ENCODE data around the gene TAS2R10. TPM values are rescaled to one million over a fixed set of nuclear protein-coding genes. Genes with fewer than 3 reads are reported as not detected.

The TAS2R10 gene
- total RNA-seq, 4 donors from 2014 or later = 0.26 to 0.38 TPM; not detected in 2

DNA sequence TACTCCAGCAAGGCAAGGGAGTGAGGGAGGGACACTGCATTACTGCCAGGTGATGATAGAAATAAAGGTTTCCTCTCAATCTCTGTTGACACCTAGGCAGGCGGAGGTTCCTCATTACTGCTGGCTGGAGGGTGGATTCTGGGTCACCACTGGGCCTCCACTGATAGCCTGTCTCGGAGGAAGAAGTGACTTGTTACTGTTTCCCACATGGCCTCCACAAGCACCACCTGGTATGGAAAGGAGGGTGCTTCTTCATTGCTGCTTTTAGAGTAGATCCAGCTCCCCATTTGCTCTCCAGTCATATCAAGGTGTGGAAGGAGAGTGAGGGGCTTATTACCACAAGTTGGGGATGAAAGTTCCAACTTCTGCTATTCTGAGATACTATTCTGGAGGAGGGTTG lies 16.7 kb upstream of the TAS2R10 start:
- whole genome bisulfite sequencing, 2 donors = 100% methylated on average over 2 of the region's 2 CpGs; no CpG with 5 or more reads in 1 of the 2 donors
- TF ChIP-seq CTCF (IDR thresholded peaks at IDR 0.05) (no peak), POLR2A (IDR thresholded peaks at IDR 0.05) (no peak)
- no peaks in the 10 kb centered on the region for H3K9me3 ChIP-seq
- no peak for DNase-seq
- H3K4me1 ChIP-seq = no peaks in the 10 kb centered on the region
- H3K4me3 ChIP-seq = no peak overlapping the region
- intact Hi-C loops (cut with DNase I) = no loop called here
- peaks cover 0 to 9% (median 0%) of the 10 kb centered on the region in 3 donors for H3K36me3 ChIP-seq
- no peak overlapping the region for H3K27ac ChIP-seq
- no peaks in the 10 kb centered on the region for H3K27me3 ChIP-seq

DNA sequence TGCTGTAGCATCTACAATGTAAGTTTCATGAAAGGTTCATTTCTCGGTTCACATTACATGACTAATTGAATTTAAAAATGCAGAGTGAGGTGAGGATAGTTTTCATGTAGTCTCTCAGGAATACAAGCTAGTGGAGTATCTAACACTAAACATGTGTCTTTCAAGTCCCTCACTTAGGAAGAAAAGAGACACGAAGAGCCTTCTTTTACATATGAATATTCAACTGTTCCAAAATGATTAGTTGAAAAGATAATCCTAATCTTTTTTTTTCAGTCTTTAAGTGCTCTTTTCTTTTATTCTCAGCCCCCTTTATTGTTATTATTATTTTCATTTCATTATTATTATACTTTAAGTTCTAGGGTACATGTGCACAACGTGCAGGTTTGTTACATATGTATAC lies 12.3 kb upstream of the TAS2R10 start:
- TF ChIP-seq CTCF (IDR thresholded peaks at IDR 0.05) (no peak), POLR2A (IDR thresholded peaks at IDR 0.05) (no peak)
- Histone ChIP-seq H3K27ac (no peak overlapping the region), H3K4me1 (no peaks in the 10 kb centered on the region), H3K9me3 (no peaks in the 10 kb centered on the region), H3K27me3 (no peaks in the 10 kb centered on the region), H3K4me3 (no peak overlapping the region), H3K36me3 (no peaks in the 10 kb centered on the region)
- intact Hi-C loops (cut with DNase I) = no loop called here
- 81 to 93% methylated on average over 3 of the region's 3 CpGs for WGBS, 2 donors
- no peak for DNase-seq

DNA sequence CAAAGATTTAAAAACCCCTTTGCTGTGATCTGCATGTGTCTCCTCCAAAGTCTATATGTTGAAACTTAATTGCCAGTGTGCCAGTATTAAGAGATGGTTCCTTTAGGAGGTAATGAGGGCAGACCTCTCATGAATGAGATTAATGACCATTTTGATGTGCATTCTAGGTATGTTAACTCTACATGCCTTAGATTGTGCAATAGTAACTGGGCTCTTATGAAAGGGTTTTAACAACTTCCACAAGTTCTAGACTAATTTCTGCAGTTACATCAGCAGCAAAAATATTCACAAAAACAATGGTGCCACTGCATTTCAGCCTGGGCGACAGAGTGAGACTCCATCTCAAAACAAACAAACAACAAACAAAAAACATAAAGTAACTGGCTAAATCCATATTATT lies 3.8 kb upstream of the TAS2R10 start:
- no peak for DNase-seq
- intact Hi-C loops (cut with DNase I) = no loop called here
- Histone ChIP-seq H3K4me1 (no peaks in the 10 kb centered on the region), H3K9me3 (no peaks in the 10 kb centered on the region), H3K4me3 (no peak overlapping the region), H3K36me3 (no peaks in the 10 kb centered on the region), H3K27ac (no peak overlapping the region), H3K27me3 (no peaks in the 10 kb centered on the region)
- WGBS, 2 donors = 88 to 91% methylated on average over 1 of the region's 1 CpG
- TF ChIP-seq POLR2A (IDR thresholded peaks at IDR 0.05) (no peak), CTCF (IDR thresholded peaks at IDR 0.05) (no peak)

DNA sequence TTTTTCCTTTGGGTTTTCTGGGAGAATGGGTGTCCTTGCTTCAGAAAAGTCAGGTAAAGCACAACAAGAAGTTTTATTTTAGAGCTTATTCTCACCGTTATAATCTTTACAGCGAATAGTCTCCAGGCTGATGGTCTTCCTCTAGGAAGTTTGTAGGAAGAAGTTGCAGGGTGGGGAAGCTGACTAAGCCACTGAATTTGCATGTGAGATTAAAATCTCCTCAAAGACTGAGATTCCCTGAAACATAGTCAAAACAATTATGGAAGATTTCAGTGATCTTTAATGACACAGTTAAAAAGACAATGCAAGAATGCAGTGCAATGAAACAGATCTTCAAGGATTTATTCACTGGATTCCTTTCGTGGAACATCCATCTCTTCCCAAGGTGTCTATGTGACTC lies 1.2 kb downstream of the TAS2R10 start:
- Histone ChIP-seq H3K9me3 (no peaks in the 10 kb centered on the region), H3K27me3 (no peaks in the 10 kb centered on the region), H3K27ac (no peak overlapping the region), H3K4me3 (no peak overlapping the region), H3K4me1 (no peaks in the 10 kb centered on the region), H3K36me3 (no peaks in the 10 kb centered on the region)
- TF ChIP-seq POLR2A (IDR thresholded peaks at IDR 0.05) = no peak
- intact Hi-C loops (cut with DNase I) = no loop called here
- 77 to 90% methylated on average over 3 of the region's 3 CpGs for WGBS, 2 donors
- no peak for DNase-seq

DNA sequence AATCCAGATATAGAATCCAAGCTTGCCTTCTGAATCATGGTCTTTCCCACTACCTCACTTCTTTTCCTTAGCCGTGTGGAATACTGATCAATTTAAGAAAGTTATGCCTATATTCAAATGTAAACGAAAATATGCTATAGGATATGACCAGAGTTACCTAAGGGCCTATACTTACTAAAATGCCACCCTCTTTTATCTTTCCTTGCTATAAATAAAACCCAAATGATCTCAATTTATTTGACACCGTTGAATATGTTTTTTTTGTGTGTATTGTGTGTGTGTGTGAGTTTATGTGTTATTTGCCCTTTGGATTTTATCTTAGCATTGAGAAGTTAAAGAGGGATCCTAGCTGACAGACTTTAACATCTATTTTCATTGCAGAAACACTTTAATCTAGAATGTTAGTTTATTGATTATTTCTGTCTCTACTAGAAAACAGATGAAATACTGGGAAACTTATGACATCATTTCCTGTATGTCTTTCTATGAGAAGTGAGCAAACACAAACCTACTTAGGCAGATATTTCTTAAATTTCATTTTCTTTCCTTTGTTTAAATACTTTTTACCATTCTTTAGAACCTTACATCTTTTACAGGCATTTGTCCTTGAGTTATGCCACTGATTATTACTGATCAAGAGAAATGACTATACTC lies 14.1 kb downstream of the TAS2R10 start:
- DNase-seq = no peak
- Histone ChIP-seq H3K4me1 (no peaks in the 10 kb centered on the region), H3K27ac (no peak overlapping the region), H3K9me3 (no peaks in the 10 kb centered on the region), H3K27me3 (no peaks in the 10 kb centered on the region), H3K4me3 (no peak overlapping the region), H3K36me3 (no peaks in the 10 kb centered on the region)
- intact Hi-C loops (cut with DNase I) = no loop called here
- WGBS, 2 donors = 64 to 76% methylated on average over 3 of the region's 3 CpGs
- TF ChIP-seq CTCF (IDR thresholded peaks at IDR 0.05) (no peak), POLR2A (IDR thresholded peaks at IDR 0.05) (no peak)

- TF ChIP-seq CTCF (IDR thresholded peaks at IDR 0.05) = no peak
- no peak for TF ChIP-seq POLR2A (IDR thresholded peaks at IDR 0.05)
- Histone ChIP-seq H3K27me3 (no peaks in the 10 kb centered on the region), H3K27ac (no peak within 1 kb of the TSS), H3K4me3 (no peak within 1 kb of the TSS), H3K4me1 (no peaks in the 10 kb centered on the region), H3K9me3 (no peaks in the 10 kb centered on the region), H3K36me3 (no peaks in the 10 kb centered on the region)
- intact Hi-C loops (cut with DNase I) = no loop called here
- DNase-seq = no peak
Observed at GRCh38 chr12:10810068-10810467, 16.1 kb downstream of the TAS2R10 start, which contains the start of gene TAS2R9. Gene TAS2R9, minus strand, starts transcription at chr12:10810168. Its CDS starts 93 bp downstream, at chr12:10810075.

All from esophagus squamous epithelium (tissue), 5 donors.